GM19438 (cell line): Measurements from ENCODE around the gene IMP3.
A peak's percentile ranks its signal among the peaks of the same experiment; 100 is the strongest.

ENCODE experiments used
- ATAC-seq: cut with Tn5 transposase; IDR thresholded peaks from one replicate; pipeline ENCODE4 v1.9.1; 2021; ENCODE audit warnings: low read depth; ENCODE audit not compliant: unreplicated experiment

Gene IMP3

DNA sequence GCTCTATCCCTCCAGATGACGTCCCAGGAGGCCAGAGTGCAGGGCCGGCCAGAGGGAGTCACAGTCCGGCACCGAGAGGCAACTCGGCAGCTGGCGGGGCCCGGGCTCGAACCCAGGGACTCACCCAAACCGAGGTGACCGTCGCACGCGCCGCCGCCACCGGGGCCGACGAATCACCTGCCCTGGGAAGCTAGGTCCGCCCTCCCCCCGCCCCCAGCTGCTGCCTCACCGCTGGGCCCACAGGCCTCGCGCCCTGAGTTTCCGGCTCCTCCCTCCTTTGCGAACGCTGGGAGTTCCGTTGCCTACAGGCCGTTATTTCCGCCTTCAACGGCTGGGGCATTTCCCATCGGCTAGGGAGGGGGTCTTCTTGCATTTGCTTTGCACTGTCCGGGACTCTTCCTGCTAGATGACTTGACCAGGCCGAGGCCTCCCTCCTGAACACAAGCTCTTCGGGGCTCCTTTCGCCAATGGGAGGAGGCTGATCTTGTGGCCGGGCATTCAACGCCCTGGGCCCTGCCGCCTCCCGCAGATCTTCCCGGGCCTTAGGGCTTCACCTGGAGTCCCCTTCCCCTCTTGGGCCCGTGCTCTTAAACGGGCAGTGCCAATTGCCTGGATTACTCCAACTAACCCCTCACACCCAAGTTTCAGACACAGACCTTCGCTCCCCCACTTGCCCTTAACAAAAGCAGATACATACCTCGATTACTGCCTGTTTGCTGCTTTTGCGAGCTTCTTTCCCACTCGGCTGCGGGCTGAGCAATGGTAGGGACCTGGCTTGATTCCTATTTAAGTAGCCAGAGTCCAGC lies 14.3 kb downstream of the IMP3 start, which contains the start of gene SNUPN:
TSS of gene SNUPN (minus strand) at position 184 of the 806 bp plus-strand sequence. CDS start 4,674 bp downstream, outside the sequence.
- peak; percentile 68 for ATAC-seq

DNA sequence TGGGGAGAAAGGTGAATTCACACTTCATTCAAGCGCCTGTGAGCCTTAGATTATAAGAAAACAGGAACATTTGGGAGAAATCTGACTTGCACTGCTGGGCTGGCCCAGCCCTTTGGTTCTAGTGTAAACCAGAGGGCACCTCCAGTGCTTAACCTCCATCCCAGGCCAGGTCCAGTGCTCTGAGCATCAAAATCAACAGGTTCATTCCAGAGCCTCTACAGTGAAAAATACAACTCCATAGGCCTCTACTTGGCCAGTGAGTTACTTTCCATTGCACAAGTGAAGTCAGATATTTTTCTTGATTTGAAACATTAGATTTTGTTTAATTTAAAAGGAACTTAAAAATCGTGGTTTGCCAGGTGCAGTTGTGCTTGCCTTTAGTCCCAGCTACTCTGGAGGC lies 17.5 kb downstream of the IMP3 start:
- no peak for ATAC-seq

DNA sequence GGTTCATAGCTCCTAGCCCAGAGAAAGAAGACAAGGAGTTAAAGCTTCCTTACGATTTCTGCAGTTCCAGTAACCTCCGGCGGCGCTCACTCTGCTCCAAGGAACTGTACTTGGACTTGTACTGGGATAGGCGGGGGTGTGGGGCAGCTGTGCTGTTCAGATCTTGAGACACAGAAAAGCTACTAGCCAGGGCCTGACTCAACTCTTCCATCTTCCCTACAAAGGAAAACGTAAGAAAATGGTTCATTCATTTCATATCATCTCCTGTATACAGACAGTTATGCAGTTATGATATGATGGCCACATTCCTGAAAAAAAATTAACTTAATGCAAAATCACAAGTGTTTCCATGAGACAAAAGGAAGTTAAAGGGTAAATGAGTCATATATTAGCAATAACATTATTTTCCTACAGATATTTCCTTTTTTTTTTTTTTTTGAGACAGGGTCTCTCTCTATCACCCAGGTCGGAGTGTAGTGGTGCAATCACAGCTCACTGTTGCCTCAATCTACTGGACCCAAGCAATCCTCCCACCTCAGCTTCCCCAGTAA lies 19.1 kb downstream of the IMP3 start:
- ATAC-seq: no peak

DNA sequence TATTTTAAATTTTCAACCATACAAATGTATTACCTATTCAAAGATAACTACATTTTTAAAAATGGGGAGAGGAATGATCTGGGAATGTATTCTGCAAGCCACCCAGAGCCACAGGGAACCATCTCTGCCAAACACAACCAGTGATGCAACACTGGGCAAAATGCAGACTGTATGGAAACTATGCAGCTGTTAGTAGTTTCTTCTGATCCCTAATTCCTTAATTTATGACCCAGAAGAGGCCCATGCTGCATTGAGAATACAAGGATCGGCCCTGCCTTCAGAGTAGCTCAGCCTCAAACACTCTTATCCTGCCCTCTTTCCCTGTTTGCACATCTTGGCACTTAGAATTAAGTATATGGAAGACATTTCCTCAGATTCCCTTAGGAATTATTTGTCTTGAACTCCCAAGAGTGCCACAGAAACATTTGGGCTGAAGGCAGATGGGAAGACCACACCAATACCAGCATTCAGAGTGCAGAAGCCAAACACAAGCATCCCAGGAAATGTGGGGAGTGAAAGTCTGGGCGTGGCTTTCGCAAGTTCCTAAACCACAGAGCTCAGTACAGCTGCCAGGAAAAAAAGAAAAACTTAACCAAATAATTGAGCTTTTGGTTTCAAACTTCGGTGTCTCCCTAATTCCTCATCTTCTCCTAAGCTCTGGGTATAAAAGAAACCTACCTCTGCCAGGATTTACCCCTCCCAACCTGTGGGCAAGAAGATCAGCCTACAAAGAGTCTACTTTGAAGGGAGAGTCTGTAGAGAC lies 19.8 kb downstream of the IMP3 start:
- ATAC-seq: no peak

DNA sequence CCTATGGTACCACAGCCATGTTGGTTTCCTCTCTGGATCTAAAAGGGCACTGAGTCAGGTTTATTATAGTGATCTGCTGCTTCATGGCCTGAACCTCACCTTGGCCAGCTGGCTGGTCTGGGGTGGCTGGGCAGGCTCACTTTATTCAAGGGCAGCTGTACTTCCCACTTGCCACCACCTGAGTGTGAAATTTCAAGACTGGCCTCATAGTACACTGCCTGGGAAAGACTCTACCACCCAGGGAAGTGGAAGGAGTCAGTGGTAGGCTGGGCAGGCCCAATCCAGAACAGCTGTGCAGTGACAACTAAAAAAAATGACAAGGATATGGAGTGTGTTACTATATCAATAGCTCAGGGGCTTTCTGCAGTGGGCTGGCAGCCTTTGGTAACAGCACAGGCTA lies 23.3 kb downstream of the IMP3 start:
- ATAC-seq: no peak

DNA sequence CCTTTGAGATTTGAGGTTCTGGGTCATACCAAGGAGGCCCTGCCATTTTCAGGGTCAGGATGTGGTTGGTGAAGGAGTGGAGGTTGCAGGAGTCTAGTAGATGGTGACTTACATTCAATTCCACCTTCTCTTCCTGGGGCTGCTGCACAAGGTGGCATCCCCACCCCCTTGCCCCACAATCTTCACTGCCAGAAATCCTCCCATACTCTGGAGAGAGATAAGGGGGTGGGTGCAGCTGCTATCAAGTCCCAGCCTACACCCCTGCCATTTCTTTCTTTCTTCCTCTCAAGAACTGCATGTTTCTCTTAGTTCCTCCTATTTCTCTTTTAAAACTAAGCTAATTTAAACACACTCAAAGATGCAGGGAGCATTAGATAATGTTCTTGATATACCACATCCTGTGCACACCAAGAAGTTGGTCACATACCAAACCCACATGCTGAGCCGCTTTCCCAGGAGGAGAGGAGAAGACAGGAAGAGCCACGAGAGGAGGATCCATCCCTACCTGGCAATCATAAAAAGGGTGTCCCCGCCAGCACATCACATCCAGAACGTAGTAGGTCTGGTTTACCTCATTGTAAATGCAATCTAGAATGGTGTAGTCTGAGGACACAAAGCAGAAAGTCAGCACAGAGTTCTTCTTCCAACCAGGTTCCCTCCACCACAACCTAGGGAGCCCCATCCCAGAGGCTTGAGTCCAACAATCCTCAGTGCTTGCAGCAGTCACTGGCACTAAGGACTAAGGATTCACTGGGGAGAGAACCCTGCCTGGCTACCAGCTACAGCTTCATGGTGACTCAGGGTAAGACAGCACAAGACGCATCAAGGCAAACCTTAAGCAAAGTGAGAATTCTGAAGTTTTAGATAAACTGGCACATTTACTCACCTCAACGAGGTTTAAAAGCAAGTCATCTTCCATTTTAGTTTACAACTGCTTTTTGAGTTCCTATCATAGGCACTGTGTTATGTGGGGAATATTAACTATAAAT lies 33.0 kb downstream of the IMP3 start:
- ATAC-seq: no peak

DNA sequence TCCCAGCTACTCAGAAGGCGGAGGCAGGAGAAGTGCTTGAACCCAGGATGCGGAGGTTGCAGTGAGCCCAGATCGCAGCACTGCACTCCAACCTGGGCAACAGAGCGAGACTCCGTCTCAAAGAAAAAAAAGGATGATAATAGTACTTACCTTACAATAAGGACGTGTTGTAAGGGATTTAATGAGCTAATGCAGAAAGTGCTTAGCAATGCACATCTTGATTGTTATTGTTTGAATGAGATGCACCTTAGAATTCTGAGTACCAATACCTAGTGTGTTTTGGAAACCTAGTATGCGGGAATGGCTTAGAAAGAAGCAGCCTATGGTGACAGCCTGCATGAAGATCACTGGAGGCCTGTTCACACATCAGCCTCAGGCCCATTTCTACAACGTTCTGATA lies 34.0 kb downstream of the IMP3 start:
- no peak for ATAC-seq

DNA sequence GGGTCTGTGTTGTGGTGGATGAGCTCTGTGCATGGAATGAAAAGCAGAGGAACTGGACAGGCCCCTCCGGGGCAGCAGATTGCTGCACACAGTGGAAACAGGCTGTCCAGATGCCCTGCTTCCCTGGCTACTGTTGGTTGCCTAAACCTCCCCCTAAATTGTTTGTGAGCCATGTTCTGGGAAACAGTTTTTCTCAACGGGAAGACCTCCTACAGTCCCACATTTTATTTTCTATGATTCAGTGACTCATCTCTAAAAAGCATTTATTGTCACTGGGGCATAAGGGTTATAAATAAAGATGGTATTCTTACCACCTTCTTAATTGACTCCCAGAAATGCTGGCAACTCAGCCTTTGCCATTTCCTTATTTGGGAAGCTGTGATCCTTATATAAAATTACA lies 40.6 kb downstream of the IMP3 start:
- no peak for ATAC-seq

DNA sequence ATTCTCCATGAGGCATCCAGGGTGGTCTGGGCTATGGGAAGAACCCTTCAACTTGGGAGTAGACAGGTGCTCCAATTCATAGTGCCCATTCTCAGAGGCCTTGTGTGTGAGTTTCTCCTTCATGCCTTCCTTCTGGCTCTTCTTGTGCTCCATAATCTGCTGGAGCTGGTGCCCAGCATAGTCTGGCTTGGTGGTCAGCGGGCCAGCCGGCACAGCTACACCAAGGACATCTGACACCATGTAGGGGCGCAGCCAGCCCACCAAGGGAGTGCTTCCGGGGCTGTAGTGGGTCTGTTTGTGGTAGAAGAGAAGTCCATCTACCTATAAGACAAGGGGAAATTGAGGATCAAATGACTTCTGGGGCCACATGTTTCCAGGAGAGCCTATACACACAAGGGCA lies 41.7 kb downstream of the IMP3 start:
- no peak for ATAC-seq

DNA sequence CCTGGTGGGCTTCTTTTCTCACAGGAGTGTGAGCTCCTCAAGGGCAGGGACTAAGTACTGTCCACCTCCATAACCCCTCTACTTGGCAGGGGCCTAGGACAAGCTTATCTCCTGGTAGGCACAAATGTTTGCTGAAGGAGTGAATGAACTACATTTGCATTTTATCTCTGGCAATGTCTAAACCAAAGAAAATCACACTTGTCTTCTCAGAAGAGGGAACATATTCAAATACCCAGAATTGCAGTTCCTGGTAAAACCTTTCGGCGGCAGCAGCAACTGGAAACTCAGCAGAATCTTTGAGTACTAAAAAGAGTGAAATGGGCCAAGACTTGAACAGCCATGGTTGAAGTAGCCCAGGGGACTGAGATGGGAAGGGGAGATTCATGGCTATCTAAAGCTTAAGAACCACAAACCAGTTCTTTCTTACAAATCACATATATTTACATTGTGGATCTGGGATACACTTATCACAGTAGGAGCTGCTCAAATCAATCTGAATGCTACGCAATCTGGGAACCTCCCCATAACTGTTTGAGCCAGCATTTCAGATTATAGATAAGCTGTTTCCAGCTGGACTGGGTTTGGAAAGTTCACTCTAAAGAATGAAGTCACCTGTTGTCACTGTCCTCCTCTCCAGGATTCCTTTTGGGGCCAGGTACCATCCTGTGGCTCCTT lies 42.2 kb downstream of the IMP3 start:
- ATAC-seq: no peak

DNA sequence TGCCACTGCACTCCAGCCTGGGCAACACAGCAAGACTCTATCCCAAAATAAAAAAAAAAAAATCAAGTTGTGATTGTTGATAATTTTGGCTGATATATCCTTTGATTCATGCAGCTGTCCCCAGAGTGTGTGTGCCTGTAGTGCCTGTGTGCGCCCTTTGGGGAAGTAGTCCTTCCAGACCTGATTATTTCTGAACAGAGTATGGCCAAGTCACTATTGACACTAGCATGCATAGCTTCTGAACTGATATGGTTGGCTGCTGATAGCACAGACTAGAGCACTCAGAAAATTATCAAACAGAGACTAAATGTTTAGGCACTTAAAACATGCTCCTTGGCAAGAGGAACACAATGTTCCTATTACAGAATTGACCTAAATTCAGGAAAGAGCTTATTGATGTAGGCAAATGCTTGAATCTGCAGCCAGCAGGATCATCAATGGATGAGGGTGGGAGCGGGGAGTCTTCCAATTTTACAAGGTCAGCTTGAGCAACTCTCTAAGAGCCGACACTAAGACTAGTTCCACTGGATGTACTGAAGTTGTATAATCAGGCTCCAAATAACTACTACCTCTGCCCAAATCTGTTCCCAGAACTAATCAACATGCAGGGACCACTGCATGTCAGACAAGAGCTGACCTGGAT lies 43.2 kb downstream of the IMP3 start:
- no peak for ATAC-seq

DNA sequence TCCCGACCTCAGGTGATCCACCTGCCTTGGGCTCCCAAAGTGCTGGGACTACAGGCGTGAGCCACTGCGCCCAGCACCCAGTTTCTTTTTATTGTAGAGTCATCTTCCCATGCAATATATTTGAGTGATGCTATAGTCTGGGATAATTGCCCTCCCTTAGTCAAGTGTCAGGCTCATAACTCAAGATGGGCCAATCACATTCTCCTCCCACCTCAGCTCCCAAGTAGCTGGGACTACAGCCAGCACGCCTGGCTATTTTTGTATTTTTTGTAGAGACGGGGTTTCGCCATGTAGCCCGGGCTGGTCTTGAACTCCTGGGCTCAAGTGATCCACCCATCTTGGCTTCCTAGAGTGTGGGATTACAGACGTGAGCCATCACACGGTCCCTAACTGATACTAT lies 45.7 kb downstream of the IMP3 start:
- no peak for ATAC-seq

DNA sequence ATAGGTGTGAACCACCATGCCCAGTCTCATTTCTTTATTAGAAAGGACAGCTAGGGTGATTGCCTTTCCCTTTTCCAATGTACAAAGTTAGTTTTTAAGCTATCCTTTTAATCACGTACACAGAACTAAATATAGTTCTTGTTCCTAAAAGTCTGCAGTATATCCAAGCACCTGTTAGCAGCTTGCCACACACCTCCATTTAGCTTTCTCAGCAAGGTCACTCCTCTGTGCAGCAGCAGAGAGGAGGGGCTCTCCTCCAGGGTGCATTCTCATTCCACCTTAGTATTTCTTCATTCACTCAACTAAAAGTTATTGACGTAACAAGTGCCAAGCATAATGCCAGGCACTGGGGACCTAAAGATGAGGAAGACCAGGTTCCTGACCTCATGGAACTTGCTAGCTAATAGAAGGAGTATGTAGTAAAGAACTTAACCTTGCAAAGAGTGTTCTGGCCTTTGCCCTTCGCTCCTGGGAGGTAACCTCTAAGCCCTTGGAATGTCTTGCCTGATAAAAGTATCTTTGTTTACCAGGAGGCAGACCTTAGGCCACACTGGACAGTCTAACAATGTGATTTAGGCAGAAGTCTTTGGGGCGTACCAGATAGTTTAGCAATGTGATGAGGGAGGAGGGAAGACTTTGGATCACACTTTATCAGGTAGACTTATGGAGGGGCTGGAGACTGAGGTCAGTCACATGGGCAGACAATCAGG lies 48.2 kb downstream of the IMP3 start:
- no peak for ATAC-seq

DNA sequence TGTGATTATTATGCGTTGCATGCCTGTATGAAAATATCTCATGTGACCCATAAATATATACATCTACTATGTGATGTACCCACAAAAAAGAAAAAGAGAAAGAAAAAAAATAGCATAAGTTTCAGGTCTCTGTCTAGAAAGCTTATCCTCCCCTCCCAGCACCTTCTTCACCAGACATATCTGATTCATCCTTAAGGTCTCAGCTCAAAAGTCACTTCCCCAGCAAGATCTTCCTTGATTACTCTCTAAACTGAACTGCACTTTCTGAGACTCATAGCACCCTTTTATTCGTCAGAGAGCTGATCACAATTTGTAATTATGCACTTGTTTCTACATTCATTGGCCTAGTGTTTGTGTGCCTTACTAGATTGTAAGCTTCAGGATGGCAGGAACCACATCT lies 49.8 kb downstream of the IMP3 start:
- ATAC-seq: no peak
